Activated CD8-positive, alpha-beta memory T cell treated with anti-CD3 and anti-CD28 coated beads for 1 hour (primary cell): Measurements from ENCODE around the gene MSH5.

Source experiments
- DNase-seq, 2 donors: peaks; one replicate each; pipeline ENCODE4 v3.0.0-alpha.2; 2020; ENCODE audit warnings: low read depth in 1 of 2; ENCODE audit errors: extremely low read depth in 1 of 2

MSH5 gene

DNA sequence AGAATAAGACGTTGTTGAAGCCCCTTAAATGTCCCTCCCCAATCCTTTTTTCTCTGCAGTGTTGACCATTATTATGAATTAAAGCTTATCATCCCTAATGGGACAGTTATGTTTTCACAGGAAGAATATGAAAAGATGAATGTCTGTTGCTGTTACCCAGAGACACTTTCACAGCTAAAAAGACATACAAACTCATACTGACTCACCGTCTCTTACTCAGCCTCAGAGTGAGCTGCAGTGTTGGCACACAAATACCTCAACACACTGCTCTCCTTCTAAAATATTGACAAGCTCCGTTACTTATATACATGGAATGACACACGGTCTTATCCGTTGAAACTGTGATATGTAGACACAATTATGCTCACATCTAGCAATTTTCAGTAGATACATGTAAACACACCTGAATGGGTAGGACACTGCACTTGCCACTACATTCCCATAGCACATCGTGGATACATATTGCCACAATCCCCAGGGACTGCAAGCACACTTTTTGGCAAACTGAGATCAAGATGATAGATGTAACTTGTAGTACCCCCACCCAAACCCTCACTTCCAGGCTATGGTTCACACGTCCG is 13.0 kb downstream of the MSH5 start:
- DNase-seq = no peak

DNA sequence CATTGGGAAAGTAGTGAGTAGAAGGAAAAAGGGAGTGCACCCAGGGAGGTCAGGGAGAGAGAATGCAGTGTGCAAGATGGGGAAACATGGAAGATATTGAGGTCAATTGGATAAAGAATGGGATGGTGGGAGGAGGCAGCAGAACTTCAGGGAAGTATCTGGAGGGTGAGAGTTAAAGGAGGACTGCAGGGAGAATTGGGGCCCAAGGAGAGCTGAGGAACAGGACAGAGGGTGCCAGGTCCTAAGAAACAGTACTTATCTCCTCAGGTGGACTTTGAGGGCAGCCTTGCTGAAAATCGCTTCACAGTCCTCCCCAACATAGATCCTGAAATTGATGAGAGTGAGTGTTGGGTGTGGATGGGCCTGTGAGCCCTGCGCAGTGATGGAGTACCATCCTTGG is 18.5 kb downstream of the MSH5 start:
- no peak for DNase-seq

DNA sequence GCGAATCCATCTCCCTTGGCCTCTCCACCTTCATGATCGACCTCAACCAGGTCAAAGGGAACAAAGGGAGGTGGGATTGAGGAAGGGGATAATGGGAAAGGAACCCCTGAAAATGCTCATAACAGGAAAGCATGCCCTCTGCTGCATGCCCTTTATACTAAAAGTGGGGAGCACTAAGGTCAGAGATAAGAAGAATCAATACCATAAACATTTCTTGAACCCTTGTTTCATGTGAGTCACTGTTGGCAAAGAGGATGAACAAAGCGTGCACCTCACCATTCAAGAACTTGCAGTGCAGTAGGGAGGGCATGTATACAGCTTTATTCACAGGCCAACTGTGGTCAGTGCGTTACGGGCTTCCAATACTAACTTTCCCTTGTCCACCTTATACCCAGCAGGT is 21.0 kb downstream of the MSH5 start:
- no peak for DNase-seq

DNA sequence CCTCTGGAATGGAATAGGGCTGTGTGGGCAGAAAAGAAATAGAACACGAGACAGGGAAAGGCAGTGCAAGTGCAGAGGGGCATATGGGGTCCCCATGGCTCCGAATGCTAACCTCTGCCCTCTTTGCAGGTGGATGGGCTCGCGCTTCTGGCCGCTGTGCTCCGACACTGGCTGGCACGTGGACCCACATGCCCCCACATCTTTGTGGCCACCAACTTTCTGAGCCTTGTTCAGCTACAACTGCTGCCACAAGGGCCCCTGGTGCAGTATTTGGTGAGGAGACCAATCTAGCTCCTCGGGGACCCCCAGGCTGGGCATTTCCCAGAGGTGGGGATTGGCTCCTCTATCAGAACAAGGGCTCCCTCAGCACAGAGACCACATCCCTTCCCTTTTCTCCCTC is 21.5 kb downstream of the MSH5 start:
- no peak for DNase-seq

GRCh38 chr6:31762356-31762755 is 22.6 kb downstream of the MSH5 start, which contains the start of gene SAPCD1:
SAPCD1 (plus strand) TSS chr6:31762656; CDS start chr6:31763055, 399 bp downstream.
- DNase-seq = no peak

DNA sequence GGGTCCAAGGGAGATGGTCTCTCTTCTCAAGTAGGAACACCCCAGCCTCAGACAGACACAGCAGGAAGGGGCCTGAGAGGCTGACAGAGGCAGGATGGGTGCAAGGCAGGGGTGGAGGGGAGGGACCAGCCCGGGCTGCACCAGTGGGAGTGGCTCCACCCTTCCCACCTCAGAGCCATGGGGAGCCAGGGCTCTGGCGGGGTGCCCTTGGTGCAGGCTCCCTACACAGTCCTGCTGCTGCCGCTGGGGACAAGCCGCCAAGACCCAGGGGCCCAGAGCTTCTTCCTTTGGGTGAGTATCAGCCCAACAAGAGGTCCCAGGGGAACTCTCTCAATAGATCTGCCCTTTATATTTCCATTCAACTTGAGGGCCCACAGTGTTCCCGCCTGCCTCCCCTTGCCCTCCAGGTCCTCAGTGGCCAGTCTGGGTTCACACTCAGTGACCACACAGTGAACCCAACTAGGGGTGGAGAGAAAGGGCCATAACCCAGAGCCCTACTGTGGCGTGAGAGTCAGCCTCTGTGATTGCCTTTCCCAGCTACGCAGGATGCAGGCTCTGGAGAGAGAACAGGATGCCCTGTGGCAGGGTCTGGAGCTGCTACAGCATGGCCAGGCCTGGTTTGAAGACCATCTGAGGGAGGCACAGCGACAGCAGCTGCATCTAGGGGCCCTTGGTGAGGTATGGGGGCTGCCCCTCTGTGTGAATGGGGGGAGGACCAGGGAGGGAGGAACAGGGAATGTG is 23.2 kb downstream of the MSH5 start:
- no peak for DNase-seq

GRCh38 chr6:31763619-31763940 is 23.8 kb downstream of the MSH5 start:
- DNase-seq = no peak

- DNase-seq = no peak
These were observed 24.4 kb downstream of the MSH5 start for GRCh38 chr6:31764198-31764597.

DNA sequence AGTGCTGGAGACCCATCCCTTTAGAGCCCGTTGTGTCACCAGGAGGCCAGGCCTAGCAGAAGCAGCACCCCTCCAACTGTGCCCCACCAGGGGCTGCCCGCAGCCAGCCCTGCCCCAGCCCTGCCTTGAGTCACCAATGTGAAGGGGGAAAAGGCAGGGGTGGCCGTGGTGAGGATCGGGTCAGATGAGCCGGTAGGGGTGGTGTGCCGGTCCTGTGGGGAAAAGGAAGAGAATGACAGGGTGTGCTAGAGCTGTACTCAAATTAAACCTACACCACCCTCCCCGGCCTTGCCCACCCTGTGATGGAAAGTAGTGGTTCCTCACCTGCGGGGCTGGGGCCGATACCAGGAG is 25.7 kb downstream of the MSH5 start:
- no peak for DNase-seq

DNA sequence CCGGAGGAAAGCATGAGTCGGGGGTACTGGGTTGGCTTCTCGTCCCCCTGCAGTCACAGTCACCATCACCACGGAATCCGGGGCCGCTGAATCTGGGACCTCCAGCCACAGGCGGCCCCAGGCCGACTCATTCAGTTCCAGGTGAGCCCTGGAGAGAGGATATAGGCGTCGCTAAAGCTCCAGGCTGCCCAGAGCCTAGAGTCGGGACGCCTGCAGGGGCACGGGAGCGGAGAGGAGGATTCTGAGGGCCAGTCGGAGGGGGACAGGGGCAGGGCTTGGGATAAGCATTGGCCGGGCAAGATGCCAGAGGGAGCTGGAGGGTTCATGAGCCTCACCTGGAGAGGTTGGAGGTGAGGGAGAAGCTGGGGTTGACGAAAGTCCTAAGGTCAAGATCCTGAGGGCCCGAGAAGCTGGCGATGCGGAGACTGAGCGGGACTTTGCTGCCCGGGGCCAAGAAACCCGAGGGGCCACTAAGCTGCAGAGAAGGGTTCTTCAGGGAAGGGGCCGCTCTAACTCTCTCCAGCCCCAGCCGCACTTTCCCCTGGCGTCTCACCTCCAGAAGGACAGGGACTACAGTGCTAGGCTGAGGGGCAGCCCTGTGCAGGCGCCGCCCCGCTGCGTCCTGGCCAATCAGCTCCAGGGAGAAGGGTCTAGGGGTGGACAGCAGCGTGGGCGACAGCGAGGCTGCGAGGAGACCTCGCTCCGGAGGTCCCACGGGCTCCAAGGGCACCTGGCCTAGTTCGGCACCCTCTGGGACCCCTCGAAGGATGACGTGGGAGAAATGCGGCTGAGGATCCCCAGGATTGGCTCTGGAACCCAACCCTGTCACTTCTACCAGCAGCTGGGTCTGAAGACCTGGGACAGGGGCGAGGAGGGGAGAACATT is 26.3 kb downstream of the MSH5 start:
- no peak for DNase-seq

GRCh38 chr6:31767096-31767645 is 27.4 kb downstream of the MSH5 start:
- no peak for DNase-seq

- no peak for DNase-seq
These were observed 28.8 kb downstream of the MSH5 start for GRCh38 chr6:31768363-31769257.

DNA sequence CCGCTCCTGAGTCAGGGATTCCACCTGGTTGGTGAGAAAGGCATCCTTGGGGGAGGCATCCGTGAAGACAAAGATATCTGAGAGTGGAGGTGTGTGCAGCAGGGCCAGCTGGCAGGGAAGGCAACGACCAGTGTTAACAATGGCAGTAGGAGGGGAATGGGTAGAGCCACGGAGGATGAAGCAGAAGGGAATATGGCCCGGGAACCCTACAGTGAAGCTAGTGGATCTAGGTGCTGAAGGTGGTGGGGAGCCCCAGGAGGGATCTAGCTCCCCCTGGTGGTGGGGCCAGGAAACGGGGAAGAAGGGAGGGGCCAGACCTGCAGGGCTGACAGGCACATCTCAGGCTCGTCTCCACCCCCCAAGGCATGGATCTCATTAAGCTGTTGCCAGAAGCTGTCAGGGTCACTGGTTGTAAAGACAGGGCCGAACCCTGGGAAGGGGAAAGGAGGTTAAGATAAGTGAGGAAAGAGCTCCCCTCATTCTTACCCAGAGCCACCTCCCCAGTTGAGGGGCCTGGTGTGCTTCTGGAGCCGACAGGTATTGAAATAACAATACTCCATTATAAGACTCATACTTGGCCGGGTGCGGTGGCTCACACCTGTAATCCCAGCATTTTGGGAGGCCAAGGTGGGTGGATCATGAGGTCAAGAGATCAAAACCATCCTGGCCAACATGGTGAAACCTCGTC is 30.0 kb downstream of the MSH5 start:
- DNase-seq = peak; percentile 63 to 64

DNA sequence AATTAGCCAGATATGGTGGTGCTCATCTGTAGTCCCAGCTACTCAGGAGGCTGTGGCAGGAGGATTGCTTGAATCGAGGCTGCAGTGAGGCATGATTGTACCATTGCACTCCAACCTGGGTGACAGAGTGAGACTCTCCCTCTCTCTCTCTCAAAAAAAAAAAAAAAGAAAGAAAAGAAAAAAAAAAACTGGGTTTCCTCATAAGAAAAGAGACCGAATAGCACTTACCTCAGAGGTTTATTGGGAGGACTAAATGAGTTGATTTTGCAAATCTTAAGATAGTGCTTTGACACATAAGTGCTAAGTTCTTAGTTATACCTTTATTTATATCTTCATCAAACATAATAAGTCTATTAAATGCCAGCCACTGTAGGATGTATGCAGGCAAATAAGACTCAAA is 31.1 kb downstream of the MSH5 start:
- DNase-seq = no peak

DNA sequence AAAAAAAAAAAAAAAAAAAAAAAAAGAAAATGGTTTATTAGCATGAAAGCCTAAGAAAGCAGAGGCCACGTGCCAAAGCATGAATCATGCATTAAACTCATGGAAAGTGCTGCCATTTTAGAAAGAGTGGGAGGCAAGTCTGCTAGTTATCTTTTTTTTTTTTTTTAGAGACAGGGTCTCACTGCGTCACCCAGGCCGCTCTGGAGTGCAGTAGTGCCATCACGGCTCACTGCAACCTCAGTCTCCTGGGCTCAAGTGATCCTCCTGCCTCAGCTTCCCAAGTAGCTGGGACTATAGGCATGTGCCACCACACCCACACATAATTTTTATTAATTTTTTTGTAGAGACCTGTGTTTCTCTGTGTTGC is 32.2 kb downstream of the MSH5 start:
- no peak for DNase-seq

DNA sequence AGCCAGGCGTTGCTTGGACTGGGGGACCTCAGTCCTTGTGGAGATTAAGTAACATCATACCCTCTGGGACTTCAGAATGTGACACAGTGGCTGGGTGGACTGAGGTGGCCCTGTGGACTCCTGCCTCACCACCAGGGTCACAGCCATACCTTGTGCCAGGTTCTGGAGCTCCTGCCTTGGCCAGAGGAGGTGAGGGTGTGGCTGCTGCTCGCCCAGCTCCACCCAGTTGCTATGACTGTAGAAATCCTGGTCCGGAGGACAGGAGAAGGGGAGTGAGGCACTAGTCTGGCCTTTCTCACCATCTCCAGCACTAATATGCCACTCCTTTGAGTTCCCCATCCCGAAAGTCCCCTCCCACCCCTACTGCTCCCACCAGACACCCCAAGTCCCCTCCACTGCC is 35.4 kb downstream of the MSH5 start:
- no peak for DNase-seq

- DNase-seq = no peak
These were observed 36.1 kb downstream of the MSH5 start for GRCh38 chr6:31775633-31776484.

DNA sequence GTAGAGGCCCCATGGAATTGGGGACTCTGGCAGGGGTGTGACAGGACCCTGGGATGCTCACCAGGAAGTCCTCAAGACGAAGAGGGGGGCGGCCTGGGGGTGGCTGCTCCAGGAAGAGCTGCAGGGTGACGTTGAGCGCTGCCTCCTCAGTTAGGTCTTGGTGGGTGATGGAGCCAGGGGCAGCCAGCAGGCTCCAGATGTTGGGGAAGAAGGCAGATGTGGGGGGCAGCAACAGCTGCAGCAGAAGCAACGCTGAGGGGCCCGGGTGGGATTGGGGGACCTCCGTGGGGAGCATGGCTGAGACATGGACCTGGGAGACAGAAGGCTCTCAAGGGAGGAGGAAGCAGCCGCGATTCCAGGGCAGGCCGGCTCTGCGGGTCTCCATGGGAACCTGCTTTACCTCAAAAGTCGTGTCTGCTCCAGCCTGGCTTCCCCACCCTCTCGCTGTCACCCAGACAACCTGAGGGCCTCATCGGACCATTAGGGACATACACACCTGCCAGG is 36.7 kb downstream of the MSH5 start:
- no peak for DNase-seq
